Brain microvascular endothelial cell (primary cell): ENCODE results near the gene PARVB.

Experiments used
- DNase-seq: peaks from one replicate; pipeline ENCODE4 v3.0.0-alpha.2; 2020
- H3K27ac ChIP-seq: fragments of 250-450 bp; sonication (Bioruptor Pico); 2 replicates; pipeline ENCODE4 v1.5.1; 2020; ENCODE audit warnings: mild to moderate bottlenecking, moderate library complexity
- H3K27me3 ChIP-seq: fragments of 250-450 bp; sonication (Bioruptor Pico); replicated peaks from 2 replicates; pipeline ENCODE4 v1.5.1; 2020; ENCODE audit warnings: mild to moderate bottlenecking
- H3K36me3 ChIP-seq: fragments of 250-450 bp; sonication (Bioruptor Pico); replicated peaks from 2 replicates; pipeline ENCODE4 v1.5.1; 2020; ENCODE audit warnings: mild to moderate bottlenecking
- H3K4me3 ChIP-seq: 2 replicates; pipeline ENCODE4 v1.5.1; 2011; ENCODE audit warnings: low read depth, mild to moderate bottlenecking, control low read depth, low read length, moderate library complexity
- in situ Hi-C: cut with HindIII; loops from 2 replicates; pipeline ENCODE4 v1.10.0; 2017; ENCODE audit warnings: low sequenced_read_pairs, low pct_ligation_motif_present
- TF ChIP-seq, protein P1 (sequence below): IDR thresholded peaks from 2 replicates; pipeline ENCODE4 v1.5.1; 2011; ENCODE audit warnings: low read depth, mild to moderate bottlenecking, moderate library complexity, low read length, control low read depth, inconsistent platforms; ENCODE audit errors: missing control alignments

PARVB gene

DNA sequence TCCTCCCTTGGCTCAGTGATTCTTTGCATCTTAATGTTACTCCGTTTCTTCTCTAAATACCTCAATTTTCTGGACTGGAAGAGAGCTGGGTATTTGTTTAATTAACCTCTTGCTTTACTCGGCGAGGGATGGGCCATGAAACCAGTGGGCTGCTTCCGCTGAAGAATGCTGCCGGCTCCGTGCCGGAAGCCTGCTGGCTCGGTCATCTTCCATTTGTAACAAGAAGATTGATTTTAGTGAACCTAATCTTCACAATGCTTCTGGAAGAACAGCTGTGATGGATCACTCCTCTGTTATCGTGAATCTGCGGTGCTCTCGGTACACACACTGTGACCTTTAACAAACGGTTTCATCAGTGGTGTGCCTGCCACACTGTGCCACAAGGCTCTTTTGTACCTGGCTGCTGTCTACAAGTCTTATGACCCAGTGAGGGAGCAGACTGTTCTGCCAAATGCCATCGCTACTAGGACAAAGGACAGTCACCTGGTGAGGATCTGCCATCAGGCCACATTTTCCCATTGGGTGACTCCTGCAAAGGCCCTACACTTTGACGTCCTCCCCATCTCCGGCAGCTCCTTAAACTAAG is 25.3 kb upstream of the PARVB start:
- DNase-seq = no peak
- Histone ChIP-seq H3K36me3 (peaks cover 23% of the 10 kb centered on the region), H3K4me3 (no peak overlapping the region), H3K27me3 (no peaks in the 10 kb centered on the region), H3K27ac (no peak overlapping the region)
- TF ChIP-seq, protein P1, sequence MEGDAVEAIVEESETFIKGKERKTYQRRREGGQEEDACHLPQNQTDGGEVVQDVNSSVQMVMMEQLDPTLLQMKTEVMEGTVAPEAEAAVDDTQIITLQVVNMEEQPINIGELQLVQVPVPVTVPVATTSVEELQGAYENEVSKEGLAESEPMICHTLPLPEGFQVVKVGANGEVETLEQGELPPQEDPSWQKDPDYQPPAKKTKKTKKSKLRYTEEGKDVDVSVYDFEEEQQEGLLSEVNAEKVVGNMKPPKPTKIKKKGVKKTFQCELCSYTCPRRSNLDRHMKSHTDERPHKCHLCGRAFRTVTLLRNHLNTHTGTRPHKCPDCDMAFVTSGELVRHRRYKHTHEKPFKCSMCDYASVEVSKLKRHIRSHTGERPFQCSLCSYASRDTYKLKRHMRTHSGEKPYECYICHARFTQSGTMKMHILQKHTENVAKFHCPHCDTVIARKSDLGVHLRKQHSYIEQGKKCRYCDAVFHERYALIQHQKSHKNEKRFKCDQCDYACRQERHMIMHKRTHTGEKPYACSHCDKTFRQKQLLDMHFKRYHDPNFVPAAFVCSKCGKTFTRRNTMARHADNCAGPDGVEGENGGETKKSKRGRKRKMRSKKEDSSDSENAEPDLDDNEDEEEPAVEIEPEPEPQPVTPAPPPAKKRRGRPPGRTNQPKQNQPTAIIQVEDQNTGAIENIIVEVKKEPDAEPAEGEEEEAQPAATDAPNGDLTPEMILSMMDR = no peak
- in situ Hi-C loops = loop anchor here (25.0 kb wide), 1 partner anchor 89 kb away; no protein-coding TSS in a partner anchor

GRCh38 chr22:43999378-43999777 is 24.7 kb upstream of the PARVB start:
- no peak overlapping the region for H3K4me3 ChIP-seq
- H3K36me3 ChIP-seq = peaks cover 19% of the 10 kb centered on the region
- H3K27ac ChIP-seq = no peak overlapping the region
- in situ Hi-C loops = loop anchor here (25.0 kb wide), 1 partner anchor 88 kb away; no protein-coding TSS in a partner anchor
- no peak for DNase-seq
- TF ChIP-seq, protein P1 = no peak
- H3K27me3 ChIP-seq = no peaks in the 10 kb centered on the region

DNA sequence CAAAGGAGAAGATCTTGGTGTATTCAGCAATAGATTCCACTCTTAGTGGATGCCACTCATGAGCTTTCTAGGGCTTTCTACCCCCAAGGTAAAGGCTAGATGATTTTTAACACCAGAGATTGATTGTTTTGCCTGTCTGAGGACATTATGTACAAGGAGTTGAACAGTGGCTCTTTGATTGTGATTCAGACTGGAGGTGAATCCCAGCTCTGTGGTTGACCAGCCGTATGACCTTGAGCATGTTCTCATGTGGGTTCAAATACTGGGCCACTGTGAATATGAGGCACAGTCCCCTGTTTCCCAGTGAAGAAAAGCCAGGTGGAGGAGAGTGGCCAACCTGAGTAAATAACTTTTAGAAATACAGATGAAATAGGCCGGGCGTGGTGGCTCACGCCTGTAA is 24.0 kb upstream of the PARVB start:
- H3K36me3 ChIP-seq = peaks cover 19% of the 10 kb centered on the region
- in situ Hi-C loops = no loop called here
- no peaks in the 10 kb centered on the region for H3K27me3 ChIP-seq
- no peak overlapping the region for H3K27ac ChIP-seq
- TF ChIP-seq, protein P1 = no peak
- no peak for DNase-seq
- H3K4me3 ChIP-seq = no peak overlapping the region

DNA sequence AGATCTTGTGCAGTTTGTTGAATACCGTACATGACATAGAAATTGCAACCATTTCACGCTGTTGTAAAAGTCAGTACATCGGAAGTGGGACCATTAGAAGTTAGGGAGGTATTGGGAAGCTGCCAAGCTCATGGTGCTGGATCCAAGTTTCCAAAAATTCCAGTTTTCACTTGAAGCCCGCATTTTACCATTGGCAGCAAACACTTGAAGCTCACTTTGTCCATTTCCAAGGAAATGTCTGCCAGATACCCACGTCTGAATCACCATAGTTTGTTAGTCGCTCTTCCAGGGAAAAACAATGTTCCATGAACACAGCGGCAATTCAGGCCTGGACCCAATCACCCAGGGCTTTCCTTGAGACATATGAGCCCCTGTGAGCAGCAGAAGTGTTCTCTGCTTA is 22.6 kb upstream of the PARVB start:
- Histone ChIP-seq H3K27me3 (no peaks in the 10 kb centered on the region), H3K27ac (no peak overlapping the region), H3K36me3 (peaks cover 10% of the 10 kb centered on the region), H3K4me3 (no peak overlapping the region)
- peak; percentile 7 for DNase-seq
- TF ChIP-seq, protein P1 = no peak
- in situ Hi-C loops = no loop called here

DNA sequence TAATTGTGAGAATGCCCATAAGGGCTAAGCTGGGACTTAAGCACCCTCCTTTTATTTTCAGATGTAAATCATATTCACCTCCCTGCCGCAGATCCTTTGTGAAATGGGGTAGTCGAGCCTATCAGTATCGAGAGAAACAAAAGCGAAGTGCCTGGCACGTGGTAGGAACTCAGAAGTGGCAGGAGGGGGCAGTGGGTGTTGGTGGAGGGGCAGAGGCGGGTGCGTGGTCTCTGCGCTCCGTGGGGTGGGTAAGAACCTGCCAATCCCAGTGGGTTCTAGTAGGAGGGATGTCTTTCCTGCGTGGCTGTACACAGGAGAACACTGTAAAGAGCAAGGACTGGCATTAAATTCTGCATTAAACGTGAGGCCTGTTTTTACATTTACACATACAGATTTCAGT is 21.8 kb upstream of the PARVB start:
- TF ChIP-seq, protein P1 = no peak
- DNase-seq = no peak
- Histone ChIP-seq H3K36me3 (peaks cover 4% of the 10 kb centered on the region), H3K27ac (no peak overlapping the region), H3K4me3 (no peak overlapping the region), H3K27me3 (no peaks in the 10 kb centered on the region)
- in situ Hi-C loops = no loop called here

DNA sequence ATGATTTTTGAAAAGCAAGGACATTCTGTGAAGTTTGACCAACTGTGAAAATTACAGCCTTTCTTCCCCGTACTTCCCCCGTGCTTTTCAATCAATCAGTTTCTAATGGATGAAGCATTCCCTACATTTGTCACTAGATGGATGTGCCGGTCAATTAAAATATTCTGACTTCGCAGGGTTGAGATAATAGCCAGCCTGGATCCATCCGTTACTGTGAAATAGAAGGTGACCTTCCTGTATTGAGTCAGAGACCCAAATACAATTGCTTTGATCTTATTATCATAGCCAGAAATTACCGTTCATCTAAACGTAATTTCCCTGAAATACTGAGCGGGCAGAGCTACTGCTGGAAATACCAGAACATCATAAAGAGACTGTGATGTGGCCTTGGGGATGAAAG is 21.1 kb upstream of the PARVB start:
- Histone ChIP-seq H3K36me3 (peaks cover 2% of the 10 kb centered on the region), H3K27me3 (no peaks in the 10 kb centered on the region), H3K27ac (no peak overlapping the region), H3K4me3 (no peak overlapping the region)
- in situ Hi-C loops = no loop called here
- TF ChIP-seq, protein P1 = no peak
- no peak for DNase-seq
